Cardiac muscle cell (in vitro differentiated cells and primary cell): ENCODE results near the gene ATP2B2. TPM values are rescaled to one million over a fixed set of nuclear protein-coding genes. Genes with fewer than 3 reads are reported as not detected.

Experiments used
- DNase-seq, 2 donors: peaks; one replicate each; pipeline versions ENCODE4 v3.0.0 to v3.0.0-alpha.2; 2010 to 2017; ENCODE audit warnings: low read depth in 1 of 2, low spot score in 1 of 2
- H3K27ac ChIP-seq: fragments of 200-600 bp; sonication (generic); 2 replicates; pipeline ENCODE4 v1.5.1; 2016
- H3K27me3 ChIP-seq: fragments of 200-600 bp; sonication (generic); 2 replicates; pipeline ENCODE4 v1.6.0; 2016; ENCODE audit warnings: control low read depth
- H3K36me3 ChIP-seq: fragments of 200-600 bp; sonication (generic); 2 replicates; pipeline ENCODE4 v1.5.1; 2016; ENCODE audit warnings: control low read depth
- H3K4me1 ChIP-seq: fragments of 200-600 bp; sonication (generic); 2 replicates; pipeline ENCODE4 v1.8.1; 2017; ENCODE audit warnings: low read depth, mild to moderate bottlenecking, mixed run types
- H3K4me3 ChIP-seq: fragments of 200-600 bp; sonication (generic); 2 replicates; pipeline ENCODE4 v1.5.1; 2016; ENCODE audit warnings: mild to moderate bottlenecking
- H3K9me3 ChIP-seq: fragments of 200-600 bp; sonication (generic); 2 replicates; pipeline ENCODE4 v1.5.1; 2017; ENCODE audit warnings: low read depth, mild to moderate bottlenecking, control low read depth
- CTCF ChIP-seq: IDR thresholded peaks from 2 replicates; pipeline ENCODE4 v1.5.1; 2012; ENCODE audit warnings: low read depth, mild to moderate bottlenecking, low read length
- polyA plus RNA-seq: library from polyadenylated mRNA; unstranded; fragments of >200 nt; fragmentation: Nextera tagmentation; extraction: Ambion mirVana; gene quantifications from 2 replicates; pipeline ENCODE4 v1.2.1, GENCODE V29; 2016
- total RNA-seq: library from RNA; depleted of rRNA; stranded (reverse); fragments of >200 nt; gene quantifications from 2 replicates; pipeline ENCODE4 v1.2.3, GENCODE V29; 2016

Gene ATP2B2
- total and polyA plus RNA-seq, 2 experiments from 2014 or later = 0.22 to 0.77 TPM

- H3K4me3 ChIP-seq = no peak overlapping the region
These were observed 72.5 kb downstream of the ATP2B2 start for GRCh38 chr3:10432931-10433330.

GRCh38 chr3:10432156-10432845 lies 73.1 kb downstream of the ATP2B2 start:
- Histone ChIP-seq H3K9me3 (no peaks in the 10 kb centered on the region), H3K4me3 (no peak overlapping the region), H3K27ac (no peak overlapping the region), H3K27me3 (no peaks in the 10 kb centered on the region), H3K36me3 (no peaks in the 10 kb centered on the region), H3K4me1 (peaks cover 8% of the 10 kb centered on the region)
- no peak for TF ChIP-seq CTCF
- no peak for DNase-seq

More at GRCh38 chr3:10432931-10433330, 72.5 kb downstream of the ATP2B2 start:
- DNase-seq = peak in 1 of 2 donors; percentile 52
- H3K27ac ChIP-seq = no peak overlapping the region
- no peaks in the 10 kb centered on the region for H3K9me3 ChIP-seq
- no peaks in the 10 kb centered on the region for H3K36me3 ChIP-seq
- TF ChIP-seq CTCF = no peak
- peaks cover 11% of the 10 kb centered on the region for H3K4me1 ChIP-seq
- H3K27me3 ChIP-seq = no peaks in the 10 kb centered on the region

- TF ChIP-seq CTCF = no peak
- Histone ChIP-seq H3K36me3 (no peaks in the 10 kb centered on the region), H3K27me3 (no peaks in the 10 kb centered on the region), H3K9me3 (no peaks in the 10 kb centered on the region), H3K4me3 (no peak overlapping the region), H3K27ac (no peak overlapping the region), H3K4me1 (peaks cover 8% of the 10 kb centered on the region)
- no peak for DNase-seq
These were observed 74.6 kb downstream of the ATP2B2 start for GRCh38 chr3:10430805-10431204.

GRCh38 chr3:10428406-10429091 lies 76.8 kb downstream of the ATP2B2 start:
- Histone ChIP-seq H3K9me3 (no peaks in the 10 kb centered on the region), H3K27me3 (no peaks in the 10 kb centered on the region), H3K4me3 (no peak overlapping the region), H3K4me1 (peaks cover 8% of the 10 kb centered on the region), H3K27ac (no peak overlapping the region), H3K36me3 (no peaks in the 10 kb centered on the region)
- TF ChIP-seq CTCF = no peak
- DNase-seq = no peak

GRCh38 chr3:10426346-10427220 lies 78.8 kb downstream of the ATP2B2 start:
- H3K9me3 ChIP-seq = no peaks in the 10 kb centered on the region
- H3K27ac ChIP-seq = no peak overlapping the region
- H3K27me3 ChIP-seq = no peaks in the 10 kb centered on the region
- no peak overlapping the region for H3K4me3 ChIP-seq
- no peak for DNase-seq
- H3K36me3 ChIP-seq = no peaks in the 10 kb centered on the region
- no peaks in the 10 kb centered on the region for H3K4me1 ChIP-seq
- no peak for TF ChIP-seq CTCF
